HG02943 (cell line): Measurements from ENCODE around the gene SLC25A12.
A peak's percentile ranks its signal among the peaks of the same experiment; 100 is the strongest.

Experiments
- ATAC-seq: cut with Tn5 transposase; IDR thresholded peaks from one replicate; pipeline ENCODE4 v1.9.1; 2021; ENCODE audit warnings: mild to moderate bottlenecking, low read depth, moderate library complexity; ENCODE audit not compliant: unreplicated experiment

SLC25A12 gene

DNA sequence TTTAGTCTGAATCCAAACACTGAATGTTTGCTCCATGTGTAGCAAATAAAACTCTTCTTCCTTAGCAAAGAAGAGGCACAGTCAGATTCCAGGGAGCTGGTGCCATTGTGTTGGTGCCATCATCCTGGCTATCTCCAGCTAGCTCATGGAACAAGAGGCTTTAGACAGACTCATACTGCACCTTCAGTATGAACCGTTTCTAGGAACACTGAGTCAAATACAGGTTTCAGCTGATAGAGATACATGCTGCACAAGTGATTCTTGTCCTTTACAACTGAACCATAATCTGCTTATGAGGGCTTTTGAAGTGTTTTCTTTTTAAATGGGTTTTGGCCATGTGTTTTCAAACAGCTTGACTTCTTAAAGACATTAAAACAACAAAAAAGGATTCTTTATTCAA, 148.9 kb downstream of the SLC25A12 start:
- ATAC-seq, result no peak

DNA sequence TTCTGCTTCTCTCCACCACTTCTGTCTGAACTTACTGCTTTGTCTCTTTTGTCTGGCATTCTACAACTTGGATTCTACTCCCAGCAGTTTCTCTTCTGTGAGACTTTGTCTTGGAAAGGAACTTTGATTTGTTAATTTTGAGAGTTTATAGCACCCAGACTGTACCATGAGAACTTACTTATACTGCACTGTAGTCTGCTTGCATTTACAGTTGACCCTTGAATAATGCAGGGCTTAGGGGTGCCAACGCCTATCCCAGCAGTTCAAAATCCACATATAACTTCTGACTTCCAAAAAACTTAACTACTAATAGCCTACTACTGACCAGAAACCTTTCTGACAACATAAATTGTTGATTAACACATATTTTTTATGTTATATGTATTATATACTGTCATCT, 151.3 kb downstream of the SLC25A12 start:
- ATAC-seq, result no peak

DNA sequence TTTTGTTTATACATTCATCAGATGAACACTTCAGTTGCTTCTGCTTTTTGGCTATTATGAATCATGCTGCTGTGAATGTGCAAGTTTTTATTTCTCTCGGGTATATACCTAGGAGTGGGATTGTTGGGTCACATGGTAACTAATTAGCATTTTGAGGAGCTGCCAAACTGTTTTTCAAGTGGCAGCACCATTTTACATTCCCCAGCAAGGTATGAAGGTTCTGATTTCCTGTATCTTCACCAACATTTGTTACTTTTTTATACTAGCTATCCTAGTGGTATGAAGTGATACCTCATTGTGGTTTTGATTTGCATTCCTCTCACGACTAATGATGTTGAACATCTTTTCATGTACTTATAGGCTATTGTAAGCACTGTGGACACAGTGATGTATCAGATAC, 152.9 kb downstream of the SLC25A12 start:
- ATAC-seq, result peak; percentile 73

DNA sequence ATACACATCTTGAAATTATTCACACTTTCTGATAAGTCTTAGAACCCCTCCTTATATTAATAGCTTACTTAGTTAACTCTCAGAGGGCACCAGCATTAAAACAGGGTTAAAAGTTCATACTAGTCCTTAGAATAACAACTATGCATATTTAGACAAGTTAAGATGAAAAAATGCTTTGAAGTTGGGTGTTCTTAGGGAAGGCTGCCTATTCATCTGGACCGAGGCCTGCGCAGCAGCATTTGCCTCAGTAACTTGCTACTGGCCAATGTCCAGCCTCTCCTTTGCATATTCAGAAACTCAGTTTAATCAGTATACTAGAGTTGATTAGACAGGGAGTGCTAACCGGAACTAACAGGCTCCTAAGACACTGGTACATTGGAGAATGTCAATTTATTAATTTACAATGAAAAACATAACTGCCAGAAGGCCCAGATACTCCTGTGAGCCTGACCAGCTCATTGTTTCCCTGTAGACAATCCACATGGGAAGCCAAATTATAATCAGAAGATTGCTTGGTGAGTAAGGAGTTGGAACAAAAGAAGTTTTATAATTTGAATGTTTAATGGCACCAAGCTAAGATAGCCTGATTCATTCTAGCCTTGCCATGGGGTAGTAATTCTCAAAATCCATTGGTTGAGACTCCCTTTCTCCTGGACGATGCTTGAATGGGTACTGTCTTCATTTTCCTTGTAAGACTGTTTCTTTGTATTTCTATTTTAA, 157.9 kb downstream of the SLC25A12 start:
- ATAC-seq, result no peak
